Upper lobe of left lung (tissue), 4 donors: ENCODE data around the gene RAG2.

Experiments
- CTCF ChIP-seq, 6 experiments: fragments of 450-650 bp in 4 of 6; fragments of 200-600 bp in 2 of 6; sonication (generic) in 2 of 6; IDR thresholded peaks; one replicate each; pipeline ENCODE4 v1.5.1; 2016 to 2019; ENCODE audit warnings: antibody characterized with exemption in 6 of 6
- EP300 ChIP-seq, 4 donors: sonication (generic); formaldehyde crosslinking; IDR thresholded peaks; one replicate each; pipeline ENCODE4 v1.5.1; 2017; ENCODE audit warnings: antibody characterized with exemption in 4 of 4, control low read depth in 2 of 4
- POLR2AphosphoS5 ChIP-seq, 2 donors: sonication (generic); formaldehyde crosslinking; IDR thresholded peaks; one replicate each; pipeline ENCODE4 v1.5.1; 2017; ENCODE audit warnings: antibody characterized with exemption in 2 of 2

- TF ChIP-seq CTCF (IDR thresholded peaks at IDR 0.05), result no peak
- TF ChIP-seq EP300 (IDR thresholded peaks at IDR 0.05), result no peak
- no peak for TF ChIP-seq POLR2AphosphoS5 (IDR thresholded peaks at IDR 0.05)
Measured at GRCh38 chr11:36628141-36628540, 30.1 kb upstream of the RAG2 start.
